CD4-positive, CD25-positive, alpha-beta regulatory T cell (primary cell): ENCODE data around the gene HPN. TPM values are rescaled to one million over a fixed set of nuclear protein-coding genes. Genes with fewer than 3 reads are reported as not detected.
"Not testable (repeated sequence)": the region's sequence is repeated elsewhere in the genome, so short reads cannot be mapped to it uniquely, and the experiment has no call there.

ENCODE experiments used
- ATAC-seq, 2 donors: fragments of 150-1000 bp; cut with Tn5 transposase; one replicate each; pipeline ENCODE4 v1.10.0; 2021; ENCODE audit warnings: low read depth in 2 of 2, moderate number of reproducible peaks in 2 of 2, moderate library complexity in 1 of 2
- DNase-seq, 3 donors: peaks; one replicate each; pipeline versions ENCODE4 v3.0.0 to v3.0.0-alpha.2; 2012 to 2022; ENCODE audit warnings: mixed read lengths in 1 of 3
- H3K27ac ChIP-seq: one replicate; pipeline ENCODE4 v1.7.0; 2013; ENCODE audit warnings: mild to moderate bottlenecking, low read length; ENCODE audit not compliant: insufficient read depth, poor library complexity, severe bottlenecking
- H3K27me3 ChIP-seq: one replicate; pipeline ENCODE4 v1.7.0; 2013; ENCODE audit warnings: low read length; ENCODE audit not compliant: control insufficient read depth, insufficient read depth
- H3K36me3 ChIP-seq: one replicate; pipeline ENCODE4 v1.7.0; 2013; ENCODE audit warnings: mild to moderate bottlenecking, low read length, moderate library complexity; ENCODE audit not compliant: control insufficient read depth, insufficient read depth
- H3K4me1 ChIP-seq: 2 replicates; pipeline ENCODE4 v1.7.0; 2013; ENCODE audit warnings: mild to moderate bottlenecking, low read length; ENCODE audit not compliant: insufficient read depth, control insufficient read depth, poor library complexity, severe bottlenecking
- H3K4me3 ChIP-seq: one replicate; pipeline ENCODE4 v1.7.0; 2013; ENCODE audit warnings: low read depth, mild to moderate bottlenecking, low read length, moderate library complexity
- H3K9me3 ChIP-seq, 2 experiments: 1 replicate in 1 of 2; 2 replicates in 1 of 2; pipeline ENCODE4 v1.7.0; 2013; ENCODE audit warnings: low read length in 2 of 2, mild to moderate bottlenecking in 1 of 2, moderate library complexity in 1 of 2; ENCODE audit not compliant: control insufficient read depth in 2 of 2
- H3K27ac Mint-ChIP-seq, 3 donors: one replicate each; pipeline ENCODE4 v1.8.0; 2020 to 2022; ENCODE audit warnings: mild to moderate bottlenecking in 3 of 3, mixed read lengths in 3 of 3, moderate library complexity in 2 of 3
- H3K27me3 Mint-ChIP-seq: one replicate; pipeline ENCODE4 v1.8.0; 2022; ENCODE audit warnings: mild to moderate bottlenecking, mixed read lengths
- H3K36me3 Mint-ChIP-seq: one replicate; pipeline ENCODE4 v1.8.0; 2020; ENCODE audit warnings: mixed read lengths
- H3K4me1 Mint-ChIP-seq, 4 donors: one replicate each; pipeline ENCODE4 v1.8.0; 2020 to 2022; ENCODE audit warnings: mixed read lengths in 4 of 4, mild to moderate bottlenecking in 1 of 4
- H3K4me3 Mint-ChIP-seq, 4 donors: one replicate each; pipeline ENCODE4 v1.8.0; 2020 to 2022; ENCODE audit warnings: mild to moderate bottlenecking in 4 of 4, mixed read lengths in 4 of 4, moderate library complexity in 3 of 4
- H3K9me3 Mint-ChIP-seq, 7 donors: one replicate each; pipeline ENCODE4 v1.8.0; 2020 to 2022; ENCODE audit warnings: mixed read lengths in 7 of 7, mild to moderate bottlenecking in 3 of 7, moderate library complexity in 2 of 7
- polyA plus RNA-seq, 4 donors: library from polyadenylated mRNA; unstranded; fragments of 300-500 nt; fragmentation: Illumina TruSeq; gene quantifications; one replicate each; pipeline ENCODE4 v1.2.3, GENCODE V29; 2021
- total RNA-seq: library from RNA; stranded (reverse); gene quantifications from one replicate; pipeline ENCODE4 v1.2.3, GENCODE V29; 2022

Gene HPN
- total and polyA plus RNA-seq, 5 donors from 2014 or later = 0.54 to 0.70 TPM; not detected in 3

DNA sequence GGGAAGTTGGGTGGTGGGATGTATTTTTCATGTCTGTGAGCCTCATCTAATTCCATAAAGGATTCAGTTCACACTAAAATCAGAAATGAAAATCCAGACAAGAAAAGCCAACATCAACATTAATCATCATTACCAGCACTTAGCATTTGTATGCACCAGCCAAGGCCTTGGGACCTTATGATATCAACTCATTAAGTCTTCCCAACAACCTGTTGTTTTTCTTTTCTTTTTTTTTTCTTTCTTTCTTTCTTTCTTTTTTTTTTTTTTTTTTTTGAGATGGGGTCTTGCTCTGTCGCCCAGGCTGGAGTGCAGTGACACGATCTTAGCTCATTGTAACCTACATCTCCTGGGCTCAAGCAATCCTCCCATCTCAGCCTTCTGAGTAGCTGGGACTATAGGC is 9.1 kb downstream of the HPN start:
- not testable (repeated sequence) for H3K27me3 Mint-ChIP-seq, H3K4me1 Mint-ChIP-seq

DNA sequence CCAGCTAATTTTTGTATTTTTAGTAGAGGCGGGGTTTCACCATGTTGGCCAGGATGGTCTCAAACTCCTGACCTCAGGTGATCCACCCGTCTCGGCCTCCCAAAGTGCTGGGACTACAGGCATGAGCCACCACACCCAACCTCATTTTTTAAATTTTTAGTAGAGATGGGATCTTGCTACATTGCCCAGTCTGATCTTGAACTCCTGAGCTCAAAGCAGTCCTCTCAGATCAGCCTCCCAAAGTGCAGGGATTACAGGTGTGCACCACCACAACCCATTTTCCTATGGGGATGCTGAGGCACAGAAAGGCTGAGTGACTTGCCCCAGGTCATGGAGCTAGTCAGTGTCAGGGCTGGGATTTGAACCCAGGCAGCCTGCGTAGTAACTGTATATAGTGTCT is 9.7 kb downstream of the HPN start:
- not testable (repeated sequence) for H3K27me3 Mint-ChIP-seq, H3K4me3 Mint-ChIP-seq, H3K4me1 ChIP-seq, DNase-seq, H3K27me3 ChIP-seq, H3K9me3 Mint-ChIP-seq, H3K36me3 Mint-ChIP-seq, H3K4me1 Mint-ChIP-seq, H3K36me3 ChIP-seq, H3K9me3 ChIP-seq, H3K27ac Mint-ChIP-seq, H3K4me3 ChIP-seq, ATAC-seq, H3K27ac ChIP-seq

More for the DNA sequence above, 9.1 kb downstream of the HPN start:
- H3K36me3 Mint-ChIP-seq, ATAC-seq, H3K4me3 Mint-ChIP-seq, H3K4me3 ChIP-seq, H3K36me3 ChIP-seq, H3K27ac ChIP-seq, H3K9me3 ChIP-seq, H3K27me3 ChIP-seq, H3K9me3 Mint-ChIP-seq, H3K4me1 ChIP-seq, H3K27ac Mint-ChIP-seq, DNase-seq: not testable (repeated sequence)

DNA sequence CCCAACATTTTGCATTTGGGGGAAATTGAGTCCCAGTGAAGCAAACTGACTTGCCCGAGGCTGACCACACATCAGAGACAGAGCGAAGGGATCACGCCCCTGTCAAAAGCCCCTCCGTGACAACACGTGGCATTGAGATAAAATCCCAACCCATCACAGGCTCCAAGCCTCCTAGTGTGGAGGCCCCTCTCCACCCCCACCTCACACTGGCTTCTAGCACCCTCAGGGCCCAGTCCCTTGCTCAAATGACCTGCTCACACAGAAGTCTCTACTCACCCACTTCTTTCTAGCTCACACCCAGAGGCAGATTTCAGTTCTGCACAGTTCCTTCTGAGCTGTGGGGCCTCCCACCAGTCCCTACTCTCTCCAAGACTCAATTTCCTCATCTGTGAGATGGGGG is 10.3 kb downstream of the HPN start:
- H3K4me3 ChIP-seq = no peak overlapping the region
- no peaks in the 10 kb centered on the region for H3K4me1 ChIP-seq
- Mint-ChIP-seq H3K4me1 (peaks cover 0 to 2% (median under 1%) of the 10 kb centered on the region in 4 donors), H3K36me3 (no peaks in the 10 kb centered on the region), H3K4me3 (no peak overlapping the region), H3K27ac (peak overlapping the region in 1 of 3 donors; percentile 20), H3K9me3 (peaks cover 0 to 2% (median 0%) of the 10 kb centered on the region in 7 donors), H3K27me3 (peaks cover 4% of the 10 kb centered on the region)
- no peaks in the 10 kb centered on the region for H3K9me3 ChIP-seq
- no peaks in the 10 kb centered on the region for H3K36me3 ChIP-seq
- H3K27me3 ChIP-seq = no peaks in the 10 kb centered on the region
- H3K27ac ChIP-seq = no peak overlapping the region
- no peak for ATAC-seq
- DNase-seq = no peak

DNA sequence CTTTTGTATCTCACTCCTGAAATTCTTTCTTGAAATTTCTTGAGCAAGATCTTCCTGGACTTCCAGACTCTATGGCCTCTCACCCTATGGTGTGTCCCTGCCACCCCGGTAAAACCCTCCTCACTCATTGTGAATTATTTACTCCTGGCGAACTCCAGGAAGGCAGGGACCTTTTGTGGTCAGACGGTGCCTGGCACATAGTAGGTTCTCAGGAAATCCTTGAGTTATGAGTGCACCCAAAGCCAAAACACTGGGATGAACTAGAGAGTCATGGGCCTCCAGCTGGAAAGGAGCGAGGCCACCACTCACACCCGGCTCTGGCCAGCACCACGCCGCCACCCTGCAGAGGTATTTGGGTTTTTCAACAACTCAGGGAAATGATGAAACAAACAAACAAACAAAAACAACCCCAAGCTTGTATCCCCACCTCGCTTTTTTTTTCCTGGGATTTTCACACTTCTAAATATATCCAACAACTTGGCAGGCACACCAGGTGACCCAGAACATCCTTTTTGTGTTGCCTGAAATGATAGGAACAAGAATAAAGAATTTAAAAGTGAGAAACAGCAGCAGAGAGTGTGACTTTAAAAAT is 11.2 kb downstream of the HPN start:
- no peaks in the 10 kb centered on the region for H3K36me3 ChIP-seq
- H3K27ac ChIP-seq = no peak overlapping the region
- ATAC-seq (no peak), DNase-seq (no peak)
- Mint-ChIP-seq H3K4me1 (peaks cover 0 to 2% (median under 1%) of the 10 kb centered on the region in 4 donors), H3K9me3 (peaks cover 0 to 2% (median 0%) of the 10 kb centered on the region in 7 donors), H3K4me3 (no peak overlapping the region), H3K27ac (peak overlapping the region in 1 of 3 donors; percentile 52), H3K27me3 (peaks cover 8% of the 10 kb centered on the region), H3K36me3 (no peaks in the 10 kb centered on the region)
- H3K9me3 ChIP-seq = no peaks in the 10 kb centered on the region
- no peaks in the 10 kb centered on the region for H3K27me3 ChIP-seq
- no peaks in the 10 kb centered on the region for H3K4me1 ChIP-seq
- H3K4me3 ChIP-seq = no peak overlapping the region

DNA sequence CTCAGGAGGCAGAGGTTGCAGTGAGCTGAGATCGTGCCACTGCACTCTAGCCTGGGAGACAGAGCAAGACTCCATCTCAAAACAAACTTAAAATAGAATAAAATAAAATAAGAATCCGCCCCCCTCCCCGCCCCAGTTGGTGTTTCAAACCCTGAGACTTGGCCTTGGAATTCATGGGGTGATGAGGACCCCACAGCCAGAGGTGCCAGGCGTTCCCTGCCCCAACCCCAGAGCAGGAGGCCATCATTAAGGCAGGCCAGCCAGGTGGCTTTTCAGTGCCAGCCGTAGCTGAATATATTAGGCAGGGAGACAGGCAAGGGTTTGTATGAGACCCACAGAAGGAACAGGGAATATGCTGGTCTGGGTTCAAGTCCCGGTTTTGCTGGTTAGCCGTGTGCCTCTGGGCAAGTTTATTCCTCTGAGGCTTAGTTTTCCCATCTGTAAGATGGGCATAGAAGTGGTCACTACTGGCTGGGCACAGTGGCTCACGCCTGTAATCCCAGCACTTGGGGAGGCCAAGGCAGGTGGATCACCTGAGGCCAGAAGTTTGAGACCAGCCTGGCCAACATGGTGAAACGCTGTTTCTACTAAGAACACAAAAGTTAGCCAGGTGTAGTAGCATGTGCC is 12.3 kb downstream of the HPN start:
- no peak overlapping the region for H3K4me3 ChIP-seq
- no peaks in the 10 kb centered on the region for H3K4me1 ChIP-seq
- H3K36me3 ChIP-seq = no peaks in the 10 kb centered on the region
- Mint-ChIP-seq H3K9me3 (no peaks in the 10 kb centered on the region), H3K36me3 (no peaks in the 10 kb centered on the region), H3K4me1 (peaks cover 0 to 2% (median 0%) of the 10 kb centered on the region in 4 donors), H3K27ac (no peak overlapping the region), H3K4me3 (no peak overlapping the region), H3K27me3 (peaks cover 8% of the 10 kb centered on the region)
- no peak overlapping the region for H3K27ac ChIP-seq
- H3K9me3 ChIP-seq = no peaks in the 10 kb centered on the region
- H3K27me3 ChIP-seq = no peaks in the 10 kb centered on the region
- DNase-seq = no peak
- no peak for ATAC-seq

DNA sequence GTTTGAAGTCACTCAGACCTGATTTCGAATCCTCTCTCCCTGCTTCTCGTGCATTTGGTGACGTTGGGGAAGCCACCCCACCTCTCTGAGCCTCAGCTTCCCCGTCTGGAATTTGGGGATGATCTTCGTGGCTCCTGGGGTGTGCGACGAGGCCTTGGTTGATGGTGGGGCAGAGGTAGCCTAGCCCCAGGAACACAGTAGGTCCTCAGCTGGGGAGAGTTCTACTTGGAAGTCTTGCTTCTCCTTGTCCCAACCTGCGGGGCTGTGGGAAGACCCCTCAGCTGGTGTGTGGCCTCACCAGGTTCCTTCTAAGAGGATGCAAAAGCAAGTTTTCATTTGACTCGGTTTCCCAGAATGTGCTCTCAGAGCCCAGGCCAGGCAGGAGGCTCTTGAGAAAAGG is 13.1 kb downstream of the HPN start:
- Histone ChIP-seq H3K4me3 (no peak overlapping the region), H3K27me3 (no peaks in the 10 kb centered on the region), H3K4me1 (no peaks in the 10 kb centered on the region), H3K36me3 (no peaks in the 10 kb centered on the region), H3K27ac (no peak overlapping the region), H3K9me3 (no peaks in the 10 kb centered on the region)
- Mint-ChIP-seq H3K27me3 (peaks cover 8% of the 10 kb centered on the region), H3K36me3 (no peaks in the 10 kb centered on the region), H3K4me1 (peaks cover 0 to 2% (median 0%) of the 10 kb centered on the region in 4 donors), H3K27ac (no peak overlapping the region), H3K9me3 (no peaks in the 10 kb centered on the region), H3K4me3 (no peak overlapping the region)
- ATAC-seq = no peak
- DNase-seq = no peak

DNA sequence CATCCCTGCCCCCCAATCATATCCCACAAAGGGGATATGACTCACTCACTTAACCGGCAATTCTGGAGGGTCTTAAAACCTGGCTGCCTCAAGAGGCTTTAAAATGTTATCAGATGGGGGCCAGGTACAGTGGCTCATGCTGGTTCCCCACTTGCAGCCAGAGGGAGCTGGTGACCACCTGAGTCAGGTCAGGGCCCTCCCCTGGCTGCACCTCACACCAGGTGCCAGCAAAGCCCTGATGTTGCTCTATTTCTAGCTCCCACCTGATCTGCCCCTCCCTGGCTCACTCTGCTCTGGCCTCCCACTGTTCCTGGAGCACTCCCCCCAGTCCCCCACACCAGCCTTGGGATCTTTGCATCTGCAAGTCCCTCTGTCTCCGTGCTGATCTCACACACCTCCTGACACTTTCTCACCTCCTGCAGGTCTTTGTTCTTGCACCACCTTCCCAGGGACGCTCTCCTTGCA is 14.2 kb downstream of the HPN start:
- H3K27me3 ChIP-seq = no peaks in the 10 kb centered on the region
- no peak overlapping the region for H3K27ac ChIP-seq
- H3K36me3 Mint-ChIP-seq = no peaks in the 10 kb centered on the region
- H3K27me3 Mint-ChIP-seq = peaks cover 8% of the 10 kb centered on the region
- no peak overlapping the region for H3K4me3 Mint-ChIP-seq
- peaks cover 0 to 2% (median 0%) of the 10 kb centered on the region in 4 donors for H3K4me1 Mint-ChIP-seq
- H3K4me1 ChIP-seq = no peaks in the 10 kb centered on the region
- no peaks in the 10 kb centered on the region for H3K36me3 ChIP-seq
- no peaks in the 10 kb centered on the region for H3K9me3 ChIP-seq
- H3K4me3 ChIP-seq = no peak overlapping the region
- H3K27ac Mint-ChIP-seq = no peak overlapping the region
- DNase-seq = peak in 1 of 3 donors; percentile 18
- no peaks in the 10 kb centered on the region for H3K9me3 Mint-ChIP-seq
- peak in 1 of 2 donors; percentile 53 for ATAC-seq

DNA sequence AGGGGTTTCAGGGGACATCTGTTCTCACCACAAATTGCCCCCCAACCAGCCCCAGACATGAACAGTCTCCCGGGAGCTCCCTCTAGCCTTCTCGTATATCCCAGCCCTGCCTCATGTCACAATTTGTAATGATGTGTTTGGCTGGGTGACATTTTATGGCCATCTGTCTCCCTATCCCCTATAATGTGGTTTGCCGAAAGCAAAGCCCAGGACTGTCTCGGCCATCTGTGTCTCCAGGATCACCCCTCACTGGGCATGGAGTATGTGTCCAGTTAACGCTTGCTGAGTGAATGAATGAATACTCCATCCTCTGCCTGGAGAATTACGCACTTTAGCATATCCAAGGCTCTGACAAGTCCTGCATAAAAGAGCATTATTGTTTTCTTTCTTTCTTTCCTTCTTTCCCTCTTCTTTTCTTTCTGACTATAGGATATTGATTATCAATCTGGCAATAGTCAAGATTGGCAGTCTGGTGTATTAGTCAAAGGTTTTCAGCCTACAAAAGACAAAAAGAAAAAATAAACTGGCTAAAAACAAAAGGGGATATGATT is 15.1 kb downstream of the HPN start:
- Histone ChIP-seq H3K27ac (no peak overlapping the region), H3K36me3 (no peaks in the 10 kb centered on the region), H3K27me3 (no peaks in the 10 kb centered on the region), H3K4me1 (no peaks in the 10 kb centered on the region), H3K4me3 (no peak overlapping the region), H3K9me3 (no peaks in the 10 kb centered on the region)
- no peak overlapping the region for H3K27ac Mint-ChIP-seq
- DNase-seq = no peak
- peaks cover 0 to 2% (median 0%) of the 10 kb centered on the region in 4 donors for H3K4me1 Mint-ChIP-seq
- ATAC-seq = no peak
- H3K9me3 Mint-ChIP-seq = no peaks in the 10 kb centered on the region
- no peaks in the 10 kb centered on the region for H3K36me3 Mint-ChIP-seq
- H3K4me3 Mint-ChIP-seq = no peak overlapping the region
- peaks cover 8% of the 10 kb centered on the region for H3K27me3 Mint-ChIP-seq
